HEK293T (cell line): ENCODE data around the gene LHB.

ENCODE experiments used
- CTCF ChIA-PET: fragments of 350-600 bp; formaldehyde crosslinking; extraction: SDS; loops from one replicate; lab custom pipeline; 2021; ENCODE audit warnings: antibody characterized with exemption, inconsistent platforms; lab: Yijun Ruan, JAX
- POLR2A ChIA-PET: fragments of 350-600 bp; formaldehyde crosslinking; extraction: SDS; loops from one replicate; lab custom pipeline; 2020; ENCODE audit warnings: antibody characterized with exemption, inconsistent platforms; lab: Yijun Ruan, JAX
- DNase-seq: peaks from one replicate; pipeline ENCODE4 v3.0.0; 2012; ENCODE audit warnings: mixed read lengths; ENCODE audit errors: extremely low spot score
- ARNT ChIP-seq: fragments of 450-650 bp; IDR thresholded peaks from 2 replicates; pipeline ENCODE4 v1.6.1; 2017; ENCODE audit warnings: mild to moderate bottlenecking
- BHLHE40 ChIP-seq: fragments of 450-650 bp; IDR thresholded peaks from 2 replicates; pipeline ENCODE4 v1.6.1; 2016; ENCODE audit warnings: mild to moderate bottlenecking, moderate library complexity, borderline replicate concordance
- CTBP1 ChIP-seq: fragments of 450-650 bp; IDR thresholded peaks from 2 replicates; pipeline ENCODE4 v1.6.1; 2016; ENCODE audit warnings: borderline replicate concordance
- ELF4 ChIP-seq: fragments of 450-650 bp; IDR thresholded peaks from 2 replicates; pipeline ENCODE4 v1.6.1; 2017; ENCODE audit warnings: antibody characterized with exemption
- FOXA1 ChIP-seq: fragments of 450-650 bp; IDR thresholded peaks from 2 replicates; pipeline ENCODE4 v1.6.1; 2016; ENCODE audit warnings: mild to moderate bottlenecking
- FOXK2 ChIP-seq: fragments of 450-650 bp; IDR thresholded peaks from 2 replicates; pipeline ENCODE4 v1.6.1; 2016; ENCODE audit warnings: mild to moderate bottlenecking
- FOXM1 ChIP-seq: fragments of 450-650 bp; IDR thresholded peaks from 2 replicates; pipeline ENCODE4 v1.6.1; 2017; ENCODE audit warnings: mild to moderate bottlenecking, borderline replicate concordance
- HDGF ChIP-seq: fragments of 450-650 bp; IDR thresholded peaks from 2 replicates; pipeline ENCODE4 v1.6.1; 2017; ENCODE audit warnings: antibody characterized with exemption, borderline replicate concordance
- L3MBTL2 ChIP-seq: fragments of 450-650 bp; conservative IDR thresholded peaks from 2 replicates; pipeline ENCODE4 v1.6.1; 2016; ENCODE audit warnings: mild to moderate bottlenecking
- LEF1 ChIP-seq: fragments of 450-650 bp; IDR thresholded peaks from 2 replicates; pipeline ENCODE4 v1.6.1; 2017; ENCODE audit warnings: mild to moderate bottlenecking, borderline replicate concordance
- NFRKB ChIP-seq: fragments of 450-650 bp; IDR thresholded peaks from 2 replicates; pipeline ENCODE4 v1.6.1; 2016; ENCODE audit warnings: mild to moderate bottlenecking, moderate library complexity
- SP1 ChIP-seq: fragments of 450-650 bp; IDR thresholded peaks from 2 replicates; pipeline ENCODE4 v1.6.1; 2017
- SUZ12 ChIP-seq: fragments of 450-650 bp; IDR thresholded peaks from 2 replicates; pipeline ENCODE4 v1.6.1; 2016; ENCODE audit warnings: mild to moderate bottlenecking
- TARDBP ChIP-seq: fragments of 450-650 bp; IDR thresholded peaks from 2 replicates; pipeline ENCODE4 v1.6.1; 2016
- ZNF384 ChIP-seq: fragments of 450-650 bp; IDR thresholded peaks from 2 replicates; pipeline ENCODE4 v1.6.1; 2016
- TF ChIP-seq, protein P1 (sequence below): fragments of 450-650 bp; IDR thresholded peaks from 2 replicates; pipeline ENCODE4 v1.6.1; 2016

Gene LHB

DNA sequence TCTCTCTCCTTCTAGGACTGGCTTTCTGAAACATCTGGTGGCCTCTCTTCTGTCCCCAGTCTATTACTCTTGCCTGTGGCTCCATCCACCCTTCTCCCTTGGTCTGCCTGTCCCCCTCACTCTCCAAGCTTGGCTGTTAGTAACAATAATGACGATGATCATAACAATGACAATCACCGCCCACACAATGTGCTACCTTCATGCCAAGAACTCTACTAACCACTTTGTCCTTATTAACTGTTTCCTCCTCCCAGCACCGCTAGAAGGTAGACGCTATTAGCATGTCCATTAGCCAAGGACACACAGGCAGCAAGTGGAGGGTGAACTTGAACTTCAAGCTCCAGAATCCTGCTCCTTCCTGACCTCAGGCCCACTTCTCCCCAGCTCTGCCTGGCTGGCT, 26.5 kb downstream of the LHB start:
- CTCF ChIA-PET, result no interaction called here

DNA sequence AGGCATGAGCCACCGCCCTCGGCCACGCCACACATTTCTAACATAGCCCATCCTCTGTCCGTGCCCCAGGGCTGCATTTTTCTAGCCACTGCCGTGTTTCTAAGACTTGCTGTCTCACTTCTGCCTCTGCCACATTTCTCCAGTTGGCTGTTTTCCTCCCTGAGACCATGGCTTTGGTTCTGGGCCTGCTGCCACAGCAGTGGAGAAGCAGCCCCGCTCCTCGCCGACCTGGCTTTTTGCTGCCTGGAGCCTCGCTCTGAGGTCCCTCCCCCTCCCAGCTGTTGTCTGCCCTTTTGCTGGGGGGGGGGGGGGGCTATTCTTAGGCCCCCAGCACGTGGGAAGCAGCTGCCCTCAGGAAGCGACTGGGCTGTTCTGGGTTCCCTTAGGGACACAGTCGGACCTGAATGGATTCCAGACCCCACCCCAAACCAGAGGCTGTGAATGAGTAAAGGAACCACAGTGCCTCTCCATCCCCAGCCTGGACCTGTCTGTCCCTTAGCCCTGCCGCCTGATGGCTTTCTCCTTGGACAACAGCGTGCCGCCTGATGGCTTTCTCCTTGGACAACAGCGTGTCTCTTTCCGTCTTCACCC, 27.1 kb downstream of the LHB start:
- ChIA-PET POLR2A (no interaction called here), CTCF (no interaction called here)
- no peak for TF ChIP-seq L3MBTL2
- TF ChIP-seq FOXA1, result no peak
- no peak for TF ChIP-seq FOXK2
- no peak for TF ChIP-seq SP1
- TF ChIP-seq, protein P1, sequence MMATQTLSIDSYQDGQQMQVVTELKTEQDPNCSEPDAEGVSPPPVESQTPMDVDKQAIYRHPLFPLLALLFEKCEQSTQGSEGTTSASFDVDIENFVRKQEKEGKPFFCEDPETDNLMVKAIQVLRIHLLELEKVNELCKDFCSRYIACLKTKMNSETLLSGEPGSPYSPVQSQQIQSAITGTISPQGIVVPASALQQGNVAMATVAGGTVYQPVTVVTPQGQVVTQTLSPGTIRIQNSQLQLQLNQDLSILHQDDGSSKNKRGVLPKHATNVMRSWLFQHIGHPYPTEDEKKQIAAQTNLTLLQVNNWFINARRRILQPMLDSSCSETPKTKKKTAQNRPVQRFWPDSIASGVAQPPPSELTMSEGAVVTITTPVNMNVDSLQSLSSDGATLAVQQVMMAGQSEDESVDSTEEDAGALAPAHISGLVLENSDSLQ, result no peak
- no peak for TF ChIP-seq TARDBP
- no peak for TF ChIP-seq NFRKB
- TF ChIP-seq SUZ12, result no peak
- TF ChIP-seq HDGF, result no peak
- TF ChIP-seq BHLHE40, result no peak
- TF ChIP-seq FOXM1, result no peak
- TF ChIP-seq ARNT, result no peak
- TF ChIP-seq ZNF384, result no peak
- no peak for DNase-seq

More for the DNA sequence above, 26.5 kb downstream of the LHB start:
- no peak for TF ChIP-seq NFRKB
- no peak for TF ChIP-seq HDGF
- TF ChIP-seq SUZ12, result no peak
- TF ChIP-seq LEF1, result no peak
- no peak for TF ChIP-seq TARDBP
- no peak for TF ChIP-seq ELF4
- no peak for TF ChIP-seq BHLHE40
- TF ChIP-seq FOXK2, result no peak
- no peak for DNase-seq
- POLR2A ChIA-PET, result interaction anchor here (1.0 kb wide), 1 partner anchor 9 kb away, joined by 3 read pairs; no protein-coding TSS in a partner anchor

DNA sequence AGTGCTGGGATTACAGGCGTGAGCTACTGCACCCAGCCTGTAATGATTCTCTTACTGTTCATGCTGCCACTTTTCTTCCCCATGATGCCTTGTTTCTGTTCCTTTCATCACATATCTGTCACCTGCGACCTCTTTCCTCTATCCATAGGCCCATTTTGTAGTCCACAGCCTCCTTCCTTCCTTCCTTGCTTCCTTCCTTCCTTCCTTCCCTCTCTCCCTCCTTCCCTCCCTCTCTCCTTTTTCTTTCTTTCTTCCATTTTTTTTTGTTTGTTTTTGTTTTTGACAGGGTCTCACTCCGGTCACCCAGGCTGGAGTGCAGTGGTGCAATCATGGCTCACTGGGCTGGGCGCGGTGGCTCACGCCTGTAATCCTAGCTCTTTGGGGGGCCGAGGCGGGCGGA, 28.0 kb downstream of the LHB start:
- ChIA-PET CTCF (interaction anchor here (0.6 kb wide), 1 partner anchor 193 kb away, joined by 3 read pairs; no protein-coding TSS in a partner anchor), POLR2A (no interaction called here)
- DNase-seq, result no peak
- TF ChIP-seq ARNT (no peak), SUZ12 (no peak), NFRKB (no peak), FOXM1 (no peak), ELF4 (no peak), LEF1 (no peak), L3MBTL2 (no peak), FOXK2 (no peak), BHLHE40 (no peak), ZNF384 (no peak), SP1 (no peak), FOXA1 (no peak), HDGF (no peak), TARDBP (no peak), CTBP1 (no peak)
- TF ChIP-seq, protein P1, result no peak

DNA sequence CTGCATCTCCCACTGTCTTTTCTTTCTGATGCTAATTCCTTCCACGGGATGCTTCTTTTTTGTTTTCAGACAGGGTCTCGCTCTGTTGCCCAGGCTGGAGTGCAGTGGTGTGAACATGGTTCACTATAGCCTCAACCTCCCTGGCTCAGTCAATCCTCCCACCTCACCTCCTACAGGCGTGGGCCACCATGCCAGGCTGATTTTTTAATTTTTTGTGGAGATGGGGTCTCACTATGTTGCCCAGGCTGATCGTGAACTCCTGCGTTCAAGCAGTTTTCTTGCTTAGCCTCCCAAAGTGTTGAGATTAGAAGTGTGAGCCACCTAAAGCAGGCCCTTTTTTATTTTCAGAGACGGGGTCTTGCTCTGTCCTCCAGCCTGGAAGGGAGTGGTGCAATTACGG, 28.6 kb downstream of the LHB start:
- no peak for DNase-seq
- POLR2A ChIA-PET, result no interaction called here
- TF ChIP-seq HDGF (no peak), ZNF384 (no peak), FOXK2 (no peak), L3MBTL2 (no peak), CTBP1 (no peak), TARDBP (no peak), BHLHE40 (no peak), LEF1 (no peak), FOXA1 (no peak)
- CTCF ChIA-PET, result no interaction called here

DNA sequence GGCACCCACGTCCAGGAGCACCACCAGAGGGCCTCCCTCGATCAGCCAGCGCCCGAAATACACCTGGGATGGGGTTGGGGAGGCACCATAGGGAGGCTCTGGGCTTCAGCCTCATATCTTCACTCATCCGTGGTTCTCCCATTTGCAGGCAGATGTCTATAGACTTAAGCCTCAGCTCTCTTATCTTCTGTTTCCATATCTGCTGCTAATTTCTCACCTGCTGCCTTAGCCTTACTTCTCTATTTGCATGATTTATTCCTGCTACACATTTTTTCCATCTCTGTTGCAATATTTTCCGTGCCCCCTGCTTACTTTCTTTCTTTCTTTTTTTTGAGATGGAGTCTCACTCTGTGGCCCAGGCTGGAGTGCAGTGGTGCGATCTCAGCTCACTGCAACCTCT, 29.6 kb downstream of the LHB start:
- CTCF ChIA-PET, result interaction anchor here (0.6 to 1.0 kb wide), 2 partner anchors 12 to 17 kb away, joined by 3 read pairs; no protein-coding TSS in a partner anchor
- no peak for DNase-seq

DNA sequence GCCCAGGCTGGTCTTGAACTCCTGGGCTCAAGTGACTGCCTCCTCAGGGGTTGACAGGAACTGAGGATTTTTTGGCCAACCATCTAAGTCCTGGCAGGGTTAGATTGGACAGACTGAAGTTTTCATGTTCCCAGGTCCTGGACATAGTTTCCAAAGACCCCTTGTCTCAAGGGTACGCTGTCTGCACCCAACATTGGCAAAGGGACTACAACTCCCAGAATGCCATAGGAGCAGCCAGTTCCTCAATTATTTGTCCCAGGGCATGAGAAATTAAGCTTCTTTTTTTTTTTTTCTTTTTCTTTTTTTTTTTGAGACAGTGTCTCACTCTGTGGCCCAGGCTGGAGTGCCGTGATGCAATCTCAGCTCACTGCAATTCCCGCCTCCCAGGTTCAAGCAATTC, 30.7 kb downstream of the LHB start:
- ChIA-PET CTCF (interaction anchor here (1.0 kb wide), 1 partner anchor 13 kb away, joined by 3 read pairs; no protein-coding TSS in a partner anchor), POLR2A (interaction anchor here (1.2 kb wide), 1 partner anchor 8 kb away, joined by 4 read pairs; no protein-coding TSS in a partner anchor)
- DNase-seq, result no peak
- TF ChIP-seq BHLHE40, result no peak
- TF ChIP-seq, protein P1, result no peak

More for the DNA sequence above, 29.6 kb downstream of the LHB start:
- TF ChIP-seq CTBP1 (no peak), L3MBTL2 (no peak), FOXM1 (no peak), SP1 (no peak), FOXK2 (no peak), NFRKB (no peak), ARNT (no peak)
- POLR2A ChIA-PET, result interaction anchor here (1.2 kb wide), 1 partner anchor 9 kb away, joined by 4 read pairs; no protein-coding TSS in a partner anchor
